ENCODE data around the gene TFB2M. TPM values are rescaled to one million over a fixed set of nuclear protein-coding genes. Genes with fewer than 3 reads are reported as not detected.

Gene TFB2M
- total RNA-seq, 1 experiment from 2014 or later: 27.7 TPM

- Histone ChIP-seq H4K8ac (replicated peaks; ENCODE audit: insufficient read length, low read depth, low read length) (no peak overlapping the region), H2BK120ac (ENCODE audit: low read depth, low read length, poor library complexity, severe bottlenecking) (no peak overlapping the region), H3K79me1 (ENCODE audit: insufficient read depth, low read depth, low read length, poor library complexity, severe bottlenecking) (no peaks in the 10 kb centered on the region), H3K23me2 (ENCODE audit: insufficient read length, low read depth, low read length, poor library complexity, severe bottlenecking) (no peaks in the 10 kb centered on the region), H2BK15ac (ENCODE audit: low read depth, low read length) (no peak overlapping the region), H3K27ac (ENCODE audit: insufficient read length, low read depth, low read length) (no peak overlapping the region), H2BK12ac (ENCODE audit: insufficient read length, low read depth, low read length) (no peak overlapping the region), H3K9ac (ENCODE audit: extremely low read depth, insufficient read length, low read length) (no peak overlapping the region), H2AK5ac (ENCODE audit: insufficient read length, low read length) (no peak overlapping the region), H3K23ac (ENCODE audit: insufficient read length, low read depth, low read length) (no peak overlapping the region), H4K5ac (ENCODE audit: insufficient read length, low read depth, low read length) (no peak overlapping the region), H3K9me3 (ENCODE audit: control insufficient read depth, low read depth, low read length) (peaks cover 8% of the 10 kb centered on the region), H3K4me1 (ENCODE audit: insufficient read depth, low read length) (no peaks in the 10 kb centered on the region), H2AFZ (ENCODE audit: low read length) (no peak overlapping the region), H3T11ph (ENCODE audit: low read length) (no peak overlapping the region), H3K18ac (ENCODE audit: insufficient read length, low read depth, low read length) (no peak overlapping the region), H3K56ac (ENCODE audit: insufficient read length, low read depth, low read length) (no peak overlapping the region), H4K91ac (ENCODE audit: insufficient read length, low read depth, low read length) (no peak overlapping the region), H4K20me1 (ENCODE audit: control insufficient read depth, insufficient read depth, insufficient read length) (no peaks in the 10 kb centered on the region), H3K4ac (ENCODE audit: low read depth, low read length) (no peak overlapping the region), H3K79me2 (ENCODE audit: insufficient read depth, low read length) (no peaks in the 10 kb centered on the region), H2BK5ac (ENCODE audit: insufficient read length, low read length) (no peak overlapping the region), H3K14ac (ENCODE audit: insufficient read depth, low read length) (no peak overlapping the region), H3K4me2 (ENCODE audit: insufficient read depth, insufficient read length, low read length) (no peak overlapping the region), H2BK20ac (ENCODE audit: low read depth, low read length, poor library complexity, severe bottlenecking) (no peak overlapping the region), H3K27me3 (ENCODE audit: insufficient read depth, low read length) (no peaks in the 10 kb centered on the region)
- Mint-ChIP-seq H3K27ac (no peak overlapping the region), H3K36me3 (ENCODE audit: insufficient read depth in 1 of 3, low read depth in 3 of 3) (peaks cover 4 to 13% (median 5%) of the 10 kb centered on the region in 3 experiments; a peak in 6 of 7 replicates), H3K27me3 (ENCODE audit: low read depth) (peaks cover 5% of the 10 kb centered on the region; the same call in 1 of the 2 replicates), H3K4me1 (peaks cover 5 to 6% of the 10 kb centered on the region in 2 experiments), H3K9me3 (peaks cover 21 to 28% of the 10 kb centered on the region in 2 experiments), H3K4me3 (no peak overlapping the region)
- no CpG with 5 or more reads among the region's 1 CpG for WGBS (ENCODE audit: extremely low coverage, insufficient read length, low lambda C conversion rate)
- DNase-seq: no peak
- no peak for TF ChIP-seq CTCF (conservative IDR thresholded peaks at IDR 0.05)
These were observed 31.9 kb downstream of the TFB2M start for GRCh38 chr1:246534114-246534513.

All from H9 (cell line).